ENCODE measurements around the gene CDK14. TPM values are rescaled to one million over a fixed set of nuclear protein-coding genes. Genes with fewer than 3 reads are reported as not detected.
A peak's percentile ranks its signal among the peaks of the same experiment; 100 is the strongest.

CDK14 gene
- total RNA-seq, 8 experiments from 2014 or later: 9.9 to 50.5 (median 13.3) TPM

GRCh38 chr7:91140982-91141381 is 544.9 kb downstream of the CDK14 start:
- no peak for ATAC-seq (replicated peaks in 6 of 8)

DNA sequence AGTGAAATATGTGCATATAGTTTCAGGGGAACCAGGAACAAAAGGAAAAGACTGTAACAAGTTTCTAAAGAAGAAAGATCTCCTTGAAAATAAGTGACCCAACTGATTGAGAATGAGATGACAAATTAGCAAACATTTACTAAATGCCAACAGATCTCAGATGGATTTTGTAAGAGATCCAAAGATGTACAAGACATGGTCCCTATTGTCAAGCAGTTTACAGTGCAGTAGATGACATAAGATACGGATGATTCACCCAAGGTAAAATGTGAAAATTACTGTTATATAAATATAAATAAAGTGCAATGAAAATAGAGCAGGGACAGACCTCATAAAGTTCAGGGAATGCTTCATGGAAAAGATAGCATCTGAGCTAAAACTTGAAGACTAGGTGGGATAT is 546.6 kb downstream of the CDK14 start:
- in situ Hi-C loops (cut with MboI; ENCODE audit: low pct_unique_long_range_greater_than_20kb in 2 of 9, low sequenced_read_pairs in 9 of 9, unreplicated experiment in 9 of 9): no loop called here
- 40 to 100% (median 100%) methylated on average over 1 of the region's 1 CpG; no CpG with 5 or more reads in 1 of the 10 experiments for WGBS, 10 experiments
- no peak for ATAC-seq (replicated peaks in 6 of 8)
- H3K4me1 ChIP-seq (replicated peaks in 1 of 2): peaks cover 0 to 19% of the 10 kb centered on the region in 2 donors
- no peak overlapping the region for H3K27ac ChIP-seq
- H3K4me3 ChIP-seq: no peak overlapping the region

More at GRCh38 chr7:91140982-91141381, 544.9 kb downstream of the CDK14 start:
- 43 to 88% (median 69%) methylated on average over 1 to 4 of the region's 4 CpGs; no CpG with 5 or more reads in 3 of the 10 experiments for WGBS, 10 experiments
- Histone ChIP-seq H3K4me1 (replicated peaks in 1 of 2) (peaks cover 6 to 31% of the 10 kb centered on the region in 2 donors), H3K4me3 (no peak overlapping the region), H3K27ac (no peak overlapping the region)
- in situ Hi-C loops (cut with MboI; ENCODE audit: low pct_unique_long_range_greater_than_20kb in 2 of 9, low sequenced_read_pairs in 9 of 9, unreplicated experiment in 9 of 9): no loop called here

GRCh38 chr7:91149341-91150246 is 553.5 kb downstream of the CDK14 start:
- 20 to 82% (median 71%) methylated on average over 1 to 3 of the region's 3 CpGs; no CpG with 5 or more reads in 3 of the 10 experiments for WGBS, 10 experiments
- Histone ChIP-seq H3K4me1 (replicated peaks in 1 of 2) (peaks cover 0 to 21% of the 10 kb centered on the region in 2 donors), H3K27ac (no peak overlapping the region), H3K4me3 (no peak overlapping the region)
- ATAC-seq (replicated peaks in 6 of 8): peak in 4 of 8 experiments; percentile 39 to 80 (median 54)
- in situ Hi-C loops (cut with MboI; ENCODE audit: low pct_unique_long_range_greater_than_20kb in 2 of 9, low sequenced_read_pairs in 9 of 9, unreplicated experiment in 9 of 9): no loop called here

DNA sequence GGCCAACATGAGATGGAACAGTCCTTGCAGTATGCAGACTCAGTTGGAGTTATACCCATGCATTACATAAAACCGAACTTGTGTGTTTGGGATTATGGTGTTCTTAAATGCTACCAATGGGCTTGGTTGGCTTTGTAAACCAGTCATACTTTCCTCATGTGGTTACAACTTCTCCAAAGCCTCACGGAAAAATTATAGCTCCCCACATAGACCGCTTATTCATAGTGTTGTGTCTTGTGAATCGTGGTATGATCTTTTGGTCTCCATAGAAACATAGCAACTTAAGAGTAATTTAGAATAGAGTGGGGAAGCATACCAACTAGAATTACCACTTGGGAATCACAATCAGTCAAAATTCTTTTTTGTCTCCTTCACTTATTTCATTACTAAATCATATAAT is 555.8 kb downstream of the CDK14 start:
- in situ Hi-C loops (cut with MboI; ENCODE audit: low pct_unique_long_range_greater_than_20kb in 2 of 9, low sequenced_read_pairs in 9 of 9, unreplicated experiment in 9 of 9): no loop called here

GRCh38 chr7:91156316-91157185 is 560.4 kb downstream of the CDK14 start:
- H3K27ac ChIP-seq: no peak overlapping the region
- 68 to 93% (median 78%) methylated on average over 3 to 10 of the region's 10 CpGs; no CpG with 5 or more reads in 1 of the 10 experiments for WGBS, 10 experiments
- H3K4me3 ChIP-seq: no peak overlapping the region
- H3K4me1 ChIP-seq (replicated peaks in 1 of 2): peaks cover 0 to 13% of the 10 kb centered on the region in 2 donors
- ATAC-seq (replicated peaks in 6 of 8): no peak
- in situ Hi-C loops (cut with MboI; ENCODE audit: low pct_unique_long_range_greater_than_20kb in 2 of 9, low sequenced_read_pairs in 9 of 9, unreplicated experiment in 9 of 9): no loop called here

More for the DNA sequence above, 555.8 kb downstream of the CDK14 start:
- H3K27ac ChIP-seq: no peak overlapping the region
- 77 to 100% (median 96%) methylated on average over 1 to 4 of the region's 4 CpGs; no CpG with 5 or more reads in 2 of the 10 experiments for WGBS, 10 experiments
- H3K4me3 ChIP-seq: no peak overlapping the region
- peaks cover 0 to 8% of the 10 kb centered on the region in 2 donors for H3K4me1 ChIP-seq (replicated peaks in 1 of 2)
- ATAC-seq (replicated peaks in 6 of 8): no peak

GRCh38 chr7:91157579-91158320 is 561.6 kb downstream of the CDK14 start:
- in situ Hi-C loops (cut with MboI; ENCODE audit: low pct_unique_long_range_greater_than_20kb in 2 of 9, low sequenced_read_pairs in 9 of 9, unreplicated experiment in 9 of 9): no loop called here
- no peak for ATAC-seq (replicated peaks in 6 of 8)
- Histone ChIP-seq H3K4me3 (no peak overlapping the region), H3K27ac (no peak overlapping the region), H3K4me1 (replicated peaks in 1 of 2) (peaks cover 0 to 13% of the 10 kb centered on the region in 2 donors)
- 44 to 100% (median 91%) methylated on average over 2 to 6 of the region's 6 CpGs; no CpG with 5 or more reads in 2 of the 10 experiments for WGBS, 10 experiments

- WGBS, 10 experiments: 31 to 100% (median 79%) methylated on average over 1 to 4 of the region's 6 CpGs; no CpG with 5 or more reads in 2 of the 10 experiments
- peaks cover 2 to 30% of the 10 kb centered on the region in 2 donors for H3K4me1 ChIP-seq (replicated peaks in 1 of 2)
- in situ Hi-C loops (cut with MboI; ENCODE audit: low pct_unique_long_range_greater_than_20kb in 2 of 9, low sequenced_read_pairs in 9 of 9, unreplicated experiment in 9 of 9): no loop called here
- H3K4me3 ChIP-seq: no peak overlapping the region
- ATAC-seq (replicated peaks in 6 of 8): no peak
- H3K27ac ChIP-seq: no peak overlapping the region
Measured at GRCh38 chr7:91162436-91162835, 566.3 kb downstream of the CDK14 start.

- Histone ChIP-seq H3K27ac (no peak overlapping the region), H3K4me3 (no peak overlapping the region), H3K4me1 (replicated peaks in 1 of 2) (peaks cover 13 to 45% of the 10 kb centered on the region in 2 donors)
- 0 to 100% (median 78%) methylated on average over 1 to 2 of the region's 2 CpGs; no CpG with 5 or more reads in 2 of the 10 experiments for WGBS, 10 experiments
- peak in 1 of 8 experiments; percentile 18 for ATAC-seq (replicated peaks in 6 of 8)
- in situ Hi-C loops (cut with MboI; ENCODE audit: low pct_unique_long_range_greater_than_20kb in 2 of 9, low sequenced_read_pairs in 9 of 9, unreplicated experiment in 9 of 9): no loop called here
Measured at GRCh38 chr7:91164506-91164905, 568.4 kb downstream of the CDK14 start.

DNA sequence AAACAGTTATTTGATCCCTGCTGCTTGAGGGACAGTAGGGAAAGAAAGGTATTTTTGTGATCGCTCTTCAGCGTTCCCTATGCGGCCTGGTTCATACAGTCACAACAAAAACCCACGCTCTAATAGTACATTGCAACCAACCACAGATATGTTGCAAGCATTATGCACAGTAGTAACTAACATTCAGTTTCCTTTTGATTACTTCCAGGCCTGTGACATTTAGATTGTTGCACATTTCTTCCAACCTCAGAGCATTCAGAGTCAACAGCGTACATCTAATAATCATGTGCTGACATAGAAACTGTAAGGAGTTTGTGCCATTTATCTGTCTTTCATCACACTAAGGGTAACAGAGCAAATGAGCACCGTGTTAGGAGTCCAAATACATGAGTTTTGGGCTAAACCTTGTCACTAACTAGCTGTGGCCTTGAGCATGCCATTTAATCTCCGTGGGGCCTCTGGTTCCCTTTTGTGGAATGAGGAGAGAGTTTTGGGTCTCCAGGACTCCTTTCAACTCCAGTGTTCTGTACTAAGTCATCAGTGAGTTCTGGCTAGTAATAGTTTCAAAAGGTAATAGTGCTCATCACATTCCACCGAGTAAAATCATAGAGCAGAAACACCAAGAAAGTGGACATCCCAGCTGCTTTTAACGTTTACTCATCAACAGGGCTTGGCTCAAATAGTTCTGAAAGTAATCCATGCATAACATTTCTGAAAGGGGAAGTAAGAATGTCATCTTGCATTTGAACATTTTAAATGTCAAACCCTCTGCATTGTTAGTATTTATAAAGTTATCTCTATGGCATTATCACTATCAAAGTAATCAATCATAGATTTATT is 569.1 kb downstream of the CDK14 start:
- ATAC-seq (replicated peaks in 6 of 8): peak in 3 of 8 experiments; percentile 42 to 87 (median 87)
- in situ Hi-C loops (cut with MboI; ENCODE audit: low pct_unique_long_range_greater_than_20kb in 2 of 9, low sequenced_read_pairs in 9 of 9, unreplicated experiment in 9 of 9): no loop called here
- peaks cover 18 to 45% of the 10 kb centered on the region in 2 donors for H3K4me1 ChIP-seq (replicated peaks in 1 of 2)
- no peak overlapping the region for H3K27ac ChIP-seq
- 0 to 100% (median 82%) methylated on average over 1 to 9 of the region's 9 CpGs for WGBS, 10 experiments
- H3K4me3 ChIP-seq: no peak overlapping the region

DNA sequence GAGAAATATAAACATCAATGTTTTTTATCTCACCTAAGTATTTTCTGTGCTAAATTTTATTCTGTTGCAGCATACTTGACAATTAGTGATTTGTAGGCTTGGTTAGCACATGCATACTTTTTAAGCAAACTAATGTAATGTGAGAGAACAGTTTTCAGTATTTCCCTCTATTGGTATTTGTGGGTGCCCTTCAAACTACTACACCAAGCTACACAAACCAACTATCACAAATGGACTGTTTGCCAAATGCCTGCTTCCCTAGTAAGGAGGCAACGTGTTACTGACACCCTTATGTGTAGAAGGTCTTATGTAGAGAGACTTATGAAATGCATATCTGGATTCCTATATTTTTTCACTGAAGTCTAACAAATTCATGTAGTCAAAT is 569.7 kb downstream of the CDK14 start:
- Histone ChIP-seq H3K4me3 (no peak overlapping the region), H3K27ac (no peak overlapping the region), H3K4me1 (replicated peaks in 1 of 2) (peaks cover 18 to 44% of the 10 kb centered on the region in 2 donors)
- WGBS, 10 experiments: 33 to 100% (median 80%) methylated on average over 1 of the region's 1 CpG; no CpG with 5 or more reads in 5 of the 10 experiments
- in situ Hi-C loops (cut with MboI; ENCODE audit: low pct_unique_long_range_greater_than_20kb in 2 of 9, low sequenced_read_pairs in 9 of 9, unreplicated experiment in 9 of 9): no loop called here
- peak in 2 of 8 experiments; percentile 22 to 26 for ATAC-seq (replicated peaks in 6 of 8)

DNA sequence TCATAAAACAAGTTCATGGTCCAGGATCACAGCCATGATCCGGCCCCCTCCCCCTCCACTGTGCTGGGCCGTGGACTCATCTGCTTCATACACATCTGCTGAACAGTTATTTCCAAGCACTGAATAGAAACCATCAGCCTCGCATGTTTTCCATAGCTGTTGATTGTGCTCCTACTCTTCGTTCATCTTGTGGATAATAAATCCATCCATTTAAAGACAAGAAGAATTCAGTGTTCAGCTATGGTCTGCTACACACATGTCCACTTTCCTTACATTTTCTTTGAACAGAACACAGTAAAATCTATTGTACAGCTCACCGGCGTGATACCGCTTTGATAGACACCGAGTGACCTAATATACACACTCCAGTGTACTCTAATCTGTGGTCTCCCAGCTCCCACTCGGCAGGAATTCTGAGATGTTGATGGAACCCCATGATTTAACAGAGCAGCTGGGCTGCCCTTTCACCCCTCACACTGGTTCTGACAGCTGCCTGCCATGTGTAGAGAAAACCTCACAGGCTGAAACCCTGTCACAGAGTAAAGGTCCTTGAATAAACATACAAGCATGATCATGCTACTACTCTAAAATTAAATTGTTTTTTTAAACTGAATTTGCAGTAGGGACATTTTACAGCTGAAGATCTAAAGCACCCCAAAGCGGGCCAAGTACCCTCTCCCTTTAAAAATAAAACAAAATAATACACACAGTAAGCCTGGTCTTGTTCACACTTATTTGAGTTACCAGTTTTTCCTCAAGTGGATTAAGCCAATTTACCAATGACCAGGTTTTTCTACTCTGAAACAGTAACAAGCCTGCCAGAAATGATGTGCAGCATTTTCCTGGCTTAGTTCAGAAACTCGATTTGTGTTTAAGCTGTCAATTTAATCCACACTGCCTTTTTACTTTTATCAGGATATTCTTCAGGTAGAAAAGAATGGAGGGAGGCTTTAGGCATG is 573.0 kb downstream of the CDK14 start:
- peak overlapping the region; percentile 14 to 17 for H3K27ac ChIP-seq
- peaks cover 18 to 44% of the 10 kb centered on the region in 2 donors for H3K4me1 ChIP-seq (replicated peaks in 1 of 2)
- in situ Hi-C loops (cut with MboI; ENCODE audit: low pct_unique_long_range_greater_than_20kb in 2 of 9, low sequenced_read_pairs in 9 of 9, unreplicated experiment in 9 of 9): no loop called here
- ATAC-seq (replicated peaks in 6 of 8): peak in 7 of 8 experiments; percentile 15 to 93 (median 90)
- H3K4me3 ChIP-seq: no peak overlapping the region
- WGBS, 10 experiments: 14 to 100% (median 43%) methylated on average over 1 to 10 of the region's 11 CpGs

Data from motor neuron (in vitro differentiated cells).